Adrenal gland (tissue), 5 donors: Measurements from ENCODE around the gene CAPN11.

Source experiments
- POLR2A ChIP-seq, 2 donors: fragments of 450-650 bp; IDR thresholded peaks; one replicate each; pipeline ENCODE4 v1.6.1; 2017; ENCODE audit warnings: antibody characterized with exemption in 2 of 2, mild to moderate bottlenecking in 2 of 2, moderate library complexity in 1 of 2
- TF ChIP-seq, protein P1 (sequence below), 6 experiments: fragments of 450-650 bp in 4 of 6; fragments of 200-600 bp in 2 of 6; sonication (generic) in 1 of 6; IDR thresholded peaks; 1 replicate in 5 of 6; 2 replicates in 1 of 6; pipeline versions ENCODE4 v1.5.1 to v1.8.0; 2016 to 2021; ENCODE audit warnings: antibody characterized with exemption in 6 of 6, mild to moderate bottlenecking in 2 of 6, moderate library complexity in 1 of 6
- donor health status: DM: no; HTN: no; CAD: no.

DNA sequence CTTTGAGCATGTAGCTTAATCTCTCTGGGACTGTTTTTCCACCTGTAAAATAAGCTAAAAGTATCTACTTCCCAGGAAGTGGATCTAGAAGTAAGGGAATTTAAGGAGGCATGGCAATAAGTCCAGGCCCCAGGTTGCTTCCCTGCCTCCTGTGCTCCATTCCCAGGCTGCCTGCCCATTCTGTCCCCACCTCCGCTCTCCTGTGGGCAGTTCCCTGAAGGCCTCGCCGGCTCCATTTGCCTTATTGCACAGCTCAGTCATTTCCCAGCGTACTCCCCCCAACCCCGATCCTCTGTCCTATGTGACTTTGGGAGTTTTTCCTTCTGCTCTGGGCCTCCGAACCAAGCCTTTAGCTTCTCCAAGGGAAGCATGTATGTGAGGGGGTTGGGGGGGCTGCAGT, 69.4 kb downstream of the CAPN11 start:
- TF ChIP-seq, protein P1, sequence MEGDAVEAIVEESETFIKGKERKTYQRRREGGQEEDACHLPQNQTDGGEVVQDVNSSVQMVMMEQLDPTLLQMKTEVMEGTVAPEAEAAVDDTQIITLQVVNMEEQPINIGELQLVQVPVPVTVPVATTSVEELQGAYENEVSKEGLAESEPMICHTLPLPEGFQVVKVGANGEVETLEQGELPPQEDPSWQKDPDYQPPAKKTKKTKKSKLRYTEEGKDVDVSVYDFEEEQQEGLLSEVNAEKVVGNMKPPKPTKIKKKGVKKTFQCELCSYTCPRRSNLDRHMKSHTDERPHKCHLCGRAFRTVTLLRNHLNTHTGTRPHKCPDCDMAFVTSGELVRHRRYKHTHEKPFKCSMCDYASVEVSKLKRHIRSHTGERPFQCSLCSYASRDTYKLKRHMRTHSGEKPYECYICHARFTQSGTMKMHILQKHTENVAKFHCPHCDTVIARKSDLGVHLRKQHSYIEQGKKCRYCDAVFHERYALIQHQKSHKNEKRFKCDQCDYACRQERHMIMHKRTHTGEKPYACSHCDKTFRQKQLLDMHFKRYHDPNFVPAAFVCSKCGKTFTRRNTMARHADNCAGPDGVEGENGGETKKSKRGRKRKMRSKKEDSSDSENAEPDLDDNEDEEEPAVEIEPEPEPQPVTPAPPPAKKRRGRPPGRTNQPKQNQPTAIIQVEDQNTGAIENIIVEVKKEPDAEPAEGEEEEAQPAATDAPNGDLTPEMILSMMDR (IDR thresholded peaks at IDR 0.05) = no peak
- TF ChIP-seq POLR2A (IDR thresholded peaks at IDR 0.05) = no peak
